GM23338 (cell line): ENCODE results near the gene MPHOSPH9. TPM values are rescaled to one million over a fixed set of nuclear protein-coding genes. Genes with fewer than 3 reads are reported as not detected.

ENCODE experiments used
- ATAC-seq: fragments of 200-7000 bp; cut with Tn5 transposase; 3 replicates; pipeline ENCODE4 v1.9.1; 2020
- DNase-seq: peaks from one replicate; pipeline ENCODE4 v3.0.0-alpha.2; 2015; ENCODE audit warnings: low spot score
- H2AFZ ChIP-seq: fragments of 200-600 bp; sonication (generic); 2 replicates; pipeline ENCODE4 v1.8.0; 2016; ENCODE audit warnings: antibody characterized with exemption, mild to moderate bottlenecking, moderate library complexity
- H3F3A ChIP-seq: fragments of 200-600 bp; sonication (generic); replicated peaks from 2 replicates; pipeline ENCODE4 v1.8.0; 2017; ENCODE audit warnings: antibody characterized with exemption, mixed run types, low read depth
- H3K27ac ChIP-seq: fragments of 200-600 bp; sonication (generic); 2 replicates; pipeline ENCODE4 v1.6.1; 2016; ENCODE audit warnings: low read depth
- H3K27me3 ChIP-seq: fragments of 200-600 bp; sonication (generic); 2 replicates; pipeline ENCODE4 v1.8.0; 2016; ENCODE audit warnings: mild to moderate bottlenecking, mixed run types, moderate library complexity; ENCODE audit not compliant: insufficient read depth
- H3K36me3 ChIP-seq: fragments of 200-600 bp; sonication (generic); 2 replicates; pipeline ENCODE4 v1.8.0; 2016; ENCODE audit warnings: mild to moderate bottlenecking; ENCODE audit not compliant: insufficient read depth
- H3K4me1 ChIP-seq: fragments of 200-600 bp; sonication (generic); 2 replicates; pipeline ENCODE4 v1.8.0; 2016; ENCODE audit warnings: mild to moderate bottlenecking, moderate library complexity; ENCODE audit not compliant: insufficient read depth
- H3K4me2 ChIP-seq: fragments of 200-600 bp; sonication (generic); 2 replicates; pipeline ENCODE4 v1.7.1; 2017; ENCODE audit warnings: mixed run types
- H3K4me3 ChIP-seq: fragments of 200-600 bp; sonication (generic); 2 replicates; pipeline ENCODE4 v1.6.1; 2016; ENCODE audit warnings: mixed run types
- H3K79me2 ChIP-seq: fragments of 200-600 bp; sonication (generic); replicated peaks from 2 replicates; pipeline ENCODE4 v1.8.0; 2017; ENCODE audit warnings: mild to moderate bottlenecking; ENCODE audit not compliant: insufficient read depth
- H3K9me2 ChIP-seq: fragments of 200-600 bp; sonication (generic); 2 replicates; pipeline ENCODE4 v1.8.0; 2017; ENCODE audit not compliant: insufficient read depth
- H4K20me1 ChIP-seq: fragments of 200-600 bp; sonication (generic); replicated peaks from 2 replicates; pipeline ENCODE4 v1.8.0; 2017; ENCODE audit warnings: mild to moderate bottlenecking; ENCODE audit not compliant: insufficient read depth
- H3K27ac Mint-ChIP-seq: 2 replicates; pipeline ENCODE4 v1.8.0; 2020; ENCODE audit warnings: inconsistent platforms, mild to moderate bottlenecking, moderate library complexity, mixed read lengths
- H3K27me3 Mint-ChIP-seq: 3 replicates; pipeline ENCODE4 v1.8.0; 2022; ENCODE audit warnings: low read depth, mild to moderate bottlenecking, moderate library complexity, mixed read lengths, inconsistent platforms; ENCODE audit not compliant: insufficient read depth, poor library complexity
- H3K36me3 Mint-ChIP-seq: 3 replicates; pipeline ENCODE4 v1.8.0; 2021; ENCODE audit warnings: low read depth, mild to moderate bottlenecking, inconsistent platforms, moderate library complexity, mixed read lengths
- H3K4me1 Mint-ChIP-seq: 3 replicates; pipeline ENCODE4 v1.8.0; 2020; ENCODE audit warnings: mild to moderate bottlenecking, inconsistent platforms, mixed read lengths
- H3K4me3 Mint-ChIP-seq: 3 replicates; pipeline ENCODE4 v1.8.0; 2021; ENCODE audit warnings: moderate library complexity, mild to moderate bottlenecking, inconsistent platforms, mixed read lengths
- H3K9me3 Mint-ChIP-seq: 3 replicates; pipeline ENCODE4 v1.8.0; 2020; ENCODE audit warnings: moderate library complexity, mild to moderate bottlenecking, inconsistent platforms, mixed read lengths
- EZH2 ChIP-seq: fragments of 200-600 bp; sonication (generic); IDR thresholded peaks from one replicate; pipeline ENCODE4 v1.8.0; 2017; ENCODE audit warnings: antibody characterized with exemption, mild to moderate bottlenecking, low read depth; ENCODE audit not compliant: unreplicated experiment
- EZH2phosphoT487 ChIP-seq: fragments of 200-600 bp; sonication (generic); IDR thresholded peaks from one replicate; pipeline ENCODE4 v1.8.1; 2018; ENCODE audit warnings: antibody characterized with exemption; ENCODE audit not compliant: unreplicated experiment
- JUNB ChIP-seq: IDR thresholded peaks from one replicate; pipeline ENCODE4 v1.6.1; 2016; ENCODE audit warnings: antibody characterized with exemption; ENCODE audit not compliant: unreplicated experiment
- NANOG ChIP-seq: IDR thresholded peaks from 2 replicates; pipeline ENCODE4 v1.6.1; 2016; ENCODE audit warnings: antibody characterized with exemption, borderline replicate concordance
- POLR2AphosphoS5 ChIP-seq: IDR thresholded peaks from 2 replicates; pipeline ENCODE4 v1.6.1; 2016; ENCODE audit warnings: antibody characterized with exemption, low read depth
- STAT1 ChIP-seq: IDR thresholded peaks from one replicate; pipeline ENCODE4 v1.6.1; 2016; ENCODE audit warnings: antibody characterized with exemption; ENCODE audit not compliant: unreplicated experiment
- ZNF114 ChIP-seq: fragments of 250-450 bp; sonication (Bioruptor Pico); IDR thresholded peaks from 2 replicates; pipeline ENCODE4 v1.5.0; 2020; ENCODE audit warnings: mild to moderate bottlenecking, moderate library complexity
- polyA plus RNA-seq: library from polyadenylated mRNA; unstranded; fragments of >200 nt; fragmentation: Nextera tagmentation; extraction: Ambion mirVana; gene quantifications from 2 replicates; pipeline ENCODE4 v1.2.1, GENCODE V29; 2016
- total RNA-seq: library from RNA; depleted of rRNA; stranded (reverse); fragments of >200 nt; shearing (Covaris generic); gene quantifications from 2 replicates; pipeline ENCODE4 v1.2.3, GENCODE V29; 2014
- TF ChIP-seq, protein P1 (sequence below): fragments of 250-450 bp; sonication (Bioruptor Pico); IDR thresholded peaks from 2 replicates; pipeline ENCODE4 v1.5.0; 2020; ENCODE audit warnings: mild to moderate bottlenecking, moderate library complexity
- TF ChIP-seq, protein P2 (sequence below): IDR thresholded peaks from 2 replicates; pipeline ENCODE4 v1.6.1; 2016; ENCODE audit warnings: antibody characterized with exemption
- TF ChIP-seq, protein P3 (sequence below): IDR thresholded peaks from one replicate; pipeline ENCODE4 v1.6.1; 2018; ENCODE audit warnings: antibody characterized with exemption; ENCODE audit not compliant: unreplicated experiment

MPHOSPH9 gene
- total and polyA plus RNA-seq, 2 experiments from 2014 or later: 30.5 to 77.9 TPM

DNA sequence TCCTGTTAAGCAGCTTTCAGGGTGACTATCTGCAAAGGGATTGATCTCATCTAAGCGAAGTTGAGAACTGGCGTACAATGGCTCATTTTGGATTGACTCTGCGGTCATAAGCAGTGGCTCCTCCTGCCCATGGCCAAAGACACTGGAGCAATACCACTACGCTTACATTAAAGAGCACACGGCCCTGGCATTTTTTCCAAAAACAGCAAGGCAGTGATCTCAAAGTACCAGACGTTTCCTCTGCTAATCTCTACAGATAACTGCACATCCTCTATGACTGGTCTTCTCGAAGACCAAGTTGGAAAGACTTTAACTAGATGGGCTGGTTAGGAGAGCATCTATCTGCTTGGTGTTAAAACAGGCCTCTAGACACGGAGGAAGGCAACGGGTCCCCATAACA, 84.7 kb downstream of the MPHOSPH9 start:
- Histone ChIP-seq H3K27ac (no peak overlapping the region), H3F3A (peaks cover 15% of the 10 kb centered on the region; the same call in 1 of the 2 replicates), H3K79me2 (no peaks in the 10 kb centered on the region), H3K4me2 (no peak overlapping the region), H3K4me1 (peaks cover 21% of the 10 kb centered on the region), H3K9me2 (no peaks in the 10 kb centered on the region), H2AFZ (no peak overlapping the region), H3K27me3 (peaks cover 52% of the 10 kb centered on the region), H3K36me3 (no peaks in the 10 kb centered on the region; the same call in 1 of the 2 replicates), H3K4me3 (no peak overlapping the region), H4K20me1 (0 out of 2 replicates have a peak, but pooled peaks cover 5% of the 10 kb centered on the region)
- DNase-seq: no peak
- ATAC-seq: no peak
- TF ChIP-seq EZH2 (no peak), EZH2phosphoT487 (no peak), POLR2AphosphoS5 (no peak), JUNB (no peak), ZNF114 (no peak), NANOG (no peak), STAT1 (no peak)
- TF ChIP-seq, protein P1, sequence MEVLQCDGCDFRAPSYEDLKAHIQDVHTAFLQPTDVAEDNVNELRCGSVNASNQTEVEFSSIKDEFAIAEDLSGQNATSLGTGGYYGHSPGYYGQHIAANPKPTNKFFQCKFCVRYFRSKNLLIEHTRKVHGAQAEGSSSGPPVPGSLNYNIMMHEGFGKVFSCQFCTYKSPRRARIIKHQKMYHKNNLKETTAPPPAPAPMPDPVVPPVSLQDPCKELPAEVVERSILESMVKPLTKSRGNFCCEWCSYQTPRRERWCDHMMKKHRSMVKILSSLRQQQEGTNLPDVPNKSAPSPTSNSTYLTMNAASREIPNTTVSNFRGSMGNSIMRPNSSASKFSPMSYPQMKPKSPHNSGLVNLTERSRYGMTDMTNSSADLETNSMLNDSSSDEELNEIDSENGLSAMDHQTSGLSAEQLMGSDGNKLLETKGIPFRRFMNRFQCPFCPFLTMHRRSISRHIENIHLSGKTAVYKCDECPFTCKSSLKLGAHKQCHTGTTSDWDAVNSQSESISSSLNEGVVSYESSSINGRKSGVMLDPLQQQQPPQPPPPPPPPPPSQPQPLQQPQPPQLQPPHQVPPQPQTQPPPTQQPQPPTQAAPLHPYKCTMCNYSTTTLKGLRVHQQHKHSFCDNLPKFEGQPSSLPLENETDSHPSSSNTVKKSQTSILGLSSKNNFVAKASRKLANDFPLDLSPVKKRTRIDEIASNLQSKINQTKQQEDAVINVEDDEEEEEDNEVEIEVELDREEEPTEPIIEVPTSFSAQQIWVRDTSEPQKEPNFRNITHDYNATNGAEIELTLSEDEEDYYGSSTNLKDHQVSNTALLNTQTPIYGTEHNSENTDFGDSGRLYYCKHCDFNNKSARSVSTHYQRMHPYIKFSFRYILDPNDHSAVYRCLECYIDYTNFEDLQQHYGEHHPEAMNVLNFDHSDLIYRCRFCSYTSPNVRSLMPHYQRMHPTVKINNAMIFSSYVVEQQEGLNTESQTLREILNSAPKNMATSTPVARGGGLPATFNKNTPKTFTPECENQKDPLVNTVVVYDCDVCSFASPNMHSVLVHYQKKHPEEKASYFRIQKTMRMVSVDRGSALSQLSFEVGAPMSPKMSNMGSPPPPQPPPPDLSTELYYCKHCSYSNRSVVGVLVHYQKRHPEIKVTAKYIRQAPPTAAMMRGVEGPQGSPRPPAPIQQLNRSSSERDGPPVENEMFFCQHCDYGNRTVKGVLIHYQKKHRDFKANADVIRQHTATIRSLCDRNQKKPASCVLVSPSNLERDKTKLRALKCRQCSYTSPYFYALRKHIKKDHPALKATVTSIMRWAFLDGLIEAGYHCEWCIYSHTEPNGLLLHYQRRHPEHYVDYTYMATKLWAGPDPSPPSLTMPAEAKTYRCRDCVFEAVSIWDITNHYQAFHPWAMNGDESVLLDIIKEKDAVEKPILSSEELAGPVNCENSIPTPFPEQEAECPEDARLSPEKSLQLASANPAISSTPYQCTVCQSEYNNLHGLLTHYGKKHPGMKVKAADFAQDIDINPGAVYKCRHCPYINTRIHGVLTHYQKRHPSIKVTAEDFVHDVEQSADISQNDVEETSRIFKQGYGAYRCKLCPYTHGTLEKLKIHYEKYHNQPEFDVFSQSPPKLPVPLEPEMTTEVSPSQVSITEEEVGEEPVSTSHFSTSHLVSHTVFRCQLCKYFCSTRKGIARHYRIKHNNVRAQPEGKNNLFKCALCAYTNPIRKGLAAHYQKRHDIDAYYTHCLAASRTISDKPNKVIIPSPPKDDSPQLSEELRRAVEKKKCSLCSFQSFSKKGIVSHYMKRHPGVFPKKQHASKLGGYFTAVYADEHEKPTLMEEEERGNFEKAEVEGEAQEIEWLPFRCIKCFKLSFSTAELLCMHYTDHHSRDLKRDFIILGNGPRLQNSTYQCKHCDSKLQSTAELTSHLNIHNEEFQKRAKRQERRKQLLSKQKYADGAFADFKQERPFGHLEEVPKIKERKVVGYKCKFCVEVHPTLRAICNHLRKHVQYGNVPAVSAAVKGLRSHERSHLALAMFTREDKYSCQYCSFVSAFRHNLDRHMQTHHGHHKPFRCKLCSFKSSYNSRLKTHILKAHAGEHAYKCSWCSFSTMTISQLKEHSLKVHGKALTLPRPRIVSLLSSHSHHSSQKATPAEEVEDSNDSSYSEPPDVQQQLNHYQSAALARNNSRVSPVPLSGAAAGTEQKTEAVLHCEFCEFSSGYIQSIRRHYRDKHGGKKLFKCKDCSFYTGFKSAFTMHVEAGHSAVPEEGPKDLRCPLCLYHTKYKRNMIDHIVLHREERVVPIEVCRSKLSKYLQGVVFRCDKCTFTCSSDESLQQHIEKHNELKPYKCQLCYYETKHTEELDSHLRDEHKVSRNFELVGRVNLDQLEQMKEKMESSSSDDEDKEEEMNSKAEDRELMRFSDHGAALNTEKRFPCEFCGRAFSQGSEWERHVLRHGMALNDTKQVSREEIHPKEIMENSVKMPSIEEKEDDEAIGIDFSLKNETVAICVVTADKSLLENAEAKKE (CRISPR knock-in tag): no peak
- TF ChIP-seq, protein P2, sequence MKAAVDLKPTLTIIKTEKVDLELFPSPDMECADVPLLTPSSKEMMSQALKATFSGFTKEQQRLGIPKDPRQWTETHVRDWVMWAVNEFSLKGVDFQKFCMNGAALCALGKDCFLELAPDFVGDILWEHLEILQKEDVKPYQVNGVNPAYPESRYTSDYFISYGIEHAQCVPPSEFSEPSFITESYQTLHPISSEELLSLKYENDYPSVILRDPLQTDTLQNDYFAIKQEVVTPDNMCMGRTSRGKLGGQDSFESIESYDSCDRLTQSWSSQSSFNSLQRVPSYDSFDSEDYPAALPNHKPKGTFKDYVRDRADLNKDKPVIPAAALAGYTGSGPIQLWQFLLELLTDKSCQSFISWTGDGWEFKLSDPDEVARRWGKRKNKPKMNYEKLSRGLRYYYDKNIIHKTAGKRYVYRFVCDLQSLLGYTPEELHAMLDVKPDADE: no peak
- TF ChIP-seq, protein P3, sequence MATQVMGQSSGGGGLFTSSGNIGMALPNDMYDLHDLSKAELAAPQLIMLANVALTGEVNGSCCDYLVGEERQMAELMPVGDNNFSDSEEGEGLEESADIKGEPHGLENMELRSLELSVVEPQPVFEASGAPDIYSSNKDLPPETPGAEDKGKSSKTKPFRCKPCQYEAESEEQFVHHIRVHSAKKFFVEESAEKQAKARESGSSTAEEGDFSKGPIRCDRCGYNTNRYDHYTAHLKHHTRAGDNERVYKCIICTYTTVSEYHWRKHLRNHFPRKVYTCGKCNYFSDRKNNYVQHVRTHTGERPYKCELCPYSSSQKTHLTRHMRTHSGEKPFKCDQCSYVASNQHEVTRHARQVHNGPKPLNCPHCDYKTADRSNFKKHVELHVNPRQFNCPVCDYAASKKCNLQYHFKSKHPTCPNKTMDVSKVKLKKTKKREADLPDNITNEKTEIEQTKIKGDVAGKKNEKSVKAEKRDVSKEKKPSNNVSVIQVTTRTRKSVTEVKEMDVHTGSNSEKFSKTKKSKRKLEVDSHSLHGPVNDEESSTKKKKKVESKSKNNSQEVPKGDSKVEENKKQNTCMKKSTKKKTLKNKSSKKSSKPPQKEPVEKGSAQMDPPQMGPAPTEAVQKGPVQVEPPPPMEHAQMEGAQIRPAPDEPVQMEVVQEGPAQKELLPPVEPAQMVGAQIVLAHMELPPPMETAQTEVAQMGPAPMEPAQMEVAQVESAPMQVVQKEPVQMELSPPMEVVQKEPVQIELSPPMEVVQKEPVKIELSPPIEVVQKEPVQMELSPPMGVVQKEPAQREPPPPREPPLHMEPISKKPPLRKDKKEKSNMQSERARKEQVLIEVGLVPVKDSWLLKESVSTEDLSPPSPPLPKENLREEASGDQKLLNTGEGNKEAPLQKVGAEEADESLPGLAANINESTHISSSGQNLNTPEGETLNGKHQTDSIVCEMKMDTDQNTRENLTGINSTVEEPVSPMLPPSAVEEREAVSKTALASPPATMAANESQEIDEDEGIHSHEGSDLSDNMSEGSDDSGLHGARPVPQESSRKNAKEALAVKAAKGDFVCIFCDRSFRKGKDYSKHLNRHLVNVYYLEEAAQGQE: no peak
- H3K27me3 Mint-ChIP-seq: peaks cover 38% of the 10 kb centered on the region
- peaks cover 2% of the 10 kb centered on the region; the same call in 1 of the 3 replicates for H3K36me3 Mint-ChIP-seq
- peaks cover 28% of the 10 kb centered on the region for H3K4me1 Mint-ChIP-seq
- H3K9me3 Mint-ChIP-seq: 0 out of 3 replicates have a peak, but pooled peaks cover 3% of the 10 kb centered on the region
- no peak overlapping the region for H3K27ac Mint-ChIP-seq
- no peak overlapping the region for H3K4me3 Mint-ChIP-seq
